ENCODE results near the gene CKS2. TPM values are rescaled to one million over a fixed set of nuclear protein-coding genes. Genes with fewer than 3 reads are reported as not detected.

Gene CKS2
- 66.8 and 121 TPM in 2 replicates for total RNA-seq

DNA sequence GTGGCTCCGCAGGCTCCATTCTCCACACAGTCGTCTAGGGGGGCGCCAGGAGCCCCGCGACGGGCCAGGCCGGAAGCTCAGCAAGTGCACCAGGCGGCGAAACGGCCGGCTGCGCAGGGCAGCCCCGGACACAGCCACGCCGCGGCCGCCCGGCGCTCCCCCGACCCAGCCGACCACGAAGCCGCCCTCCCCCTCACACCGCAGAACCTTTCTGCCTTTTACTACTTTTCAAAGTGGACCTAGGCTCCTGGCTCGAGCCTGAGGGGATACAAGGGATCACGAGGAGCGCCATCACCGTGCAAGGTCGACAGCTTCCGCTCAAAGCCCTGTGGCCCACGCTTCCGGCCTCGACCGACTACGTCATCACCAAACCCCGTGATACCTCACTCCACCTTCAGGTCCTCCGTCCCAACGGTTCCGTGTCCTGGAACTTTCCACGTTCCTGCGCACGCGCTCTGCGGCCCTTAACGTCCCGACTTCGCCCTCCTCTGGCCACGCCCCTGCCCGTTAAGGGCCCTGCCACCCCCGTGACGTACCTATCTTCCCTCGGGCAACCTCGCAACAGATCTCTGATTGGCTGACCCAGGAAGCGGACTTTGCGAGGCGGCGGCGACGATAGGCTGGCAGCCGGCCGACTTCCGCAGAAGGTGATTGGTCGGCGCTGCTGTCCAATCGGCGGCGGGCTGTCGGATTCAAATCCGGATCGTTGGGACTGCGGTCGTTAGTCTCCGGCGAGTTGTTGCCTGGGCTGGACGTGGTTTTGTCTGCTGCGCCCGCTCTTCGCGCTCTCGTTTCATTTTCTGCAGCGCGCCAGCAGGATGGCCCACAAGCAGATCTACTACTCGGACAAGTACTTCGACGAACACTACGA is at the start of gene CKS2:
TSS of gene CKS2 (plus strand) at position 721 of the 871 bp plus-strand sequence. CDS start at position 819, 98 bp downstream.

DNA sequence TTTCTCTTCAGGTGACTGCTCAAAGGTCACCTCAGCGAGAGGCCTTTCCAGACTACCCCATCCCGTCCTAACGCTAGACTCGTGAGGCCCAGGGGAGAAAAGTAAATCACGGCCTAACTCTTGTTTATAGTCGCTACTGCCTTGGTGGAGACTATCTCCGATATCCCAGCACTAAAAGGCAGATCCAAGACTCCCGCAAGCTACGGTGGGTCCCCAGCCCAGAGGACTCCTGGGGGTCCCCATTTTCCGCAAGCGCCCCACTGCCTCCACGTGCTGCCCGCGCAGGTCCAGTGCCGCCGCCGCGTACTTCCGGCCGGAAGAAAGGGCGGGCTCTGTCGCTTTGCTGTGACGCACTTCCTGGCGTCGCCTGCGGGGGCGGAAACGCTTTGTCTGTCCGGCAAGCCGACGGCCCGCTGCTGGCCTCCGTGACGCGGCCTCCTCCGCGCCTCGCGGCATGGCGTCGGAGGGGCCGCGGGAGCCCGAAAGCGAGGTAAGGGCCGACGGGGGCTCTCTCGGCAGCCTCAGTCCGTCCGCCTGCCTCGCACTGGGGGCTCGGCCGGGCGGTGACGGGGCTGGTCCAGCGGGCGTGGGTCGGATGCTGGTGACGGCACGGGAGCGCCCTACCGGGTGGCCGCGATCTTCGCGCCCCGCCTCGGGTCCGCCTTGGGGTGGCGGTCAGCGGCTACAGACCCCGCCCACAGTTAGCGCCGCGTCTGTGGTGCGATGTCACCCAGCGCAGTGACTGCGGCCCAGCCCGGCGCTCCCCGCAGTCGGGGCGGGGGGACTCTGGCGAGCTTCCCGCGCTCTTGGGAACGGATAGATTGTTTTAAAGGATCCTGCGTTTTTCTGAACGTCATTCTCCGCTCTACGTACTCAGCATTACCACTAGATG is 7.4 kb downstream of the CKS2 start, which contains the start of gene SECISBP2:
TSS of gene SECISBP2 (plus strand) at position 378 of the 892 bp plus-strand sequence. CDS start at position 455, 77 bp downstream.

Other genes starting within 250 kb of the CKS2 start
- gene SHC3, start 132.4 kb upstream of the CKS2 start, total RNA-seq = 7.8 and 25.1 TPM in 2 replicates
- gene SECISBP2, start 7.3 kb downstream of the CKS2 start, total RNA-seq = 10.5 and 22.0 TPM in 2 replicates
- gene SEMA4D, start 186.9 kb downstream of the CKS2 start, total RNA-seq = 0.16 TPM in 1 of 2 replicates, not detected in the other

Measured in cardiac atrium fibroblast (primary cell).